Activated T-cell treated with anti-CD3 and anti-CD28 coated beads for 4 hours (primary cell): ENCODE results near the gene KIAA0513.

Experiments used
- DNase-seq: peaks from one replicate; pipeline ENCODE4 v3.0.0-alpha.2; 2020

KIAA0513 gene

GRCh38 chr16:85005285-85006069 is 22.1 kb upstream of the KIAA0513 start:
- DNase-seq: no peak

GRCh38 chr16:85006639-85007038 is 21.0 kb upstream of the KIAA0513 start:
- no peak for DNase-seq

GRCh38 chr16:85007496-85008214 is 19.9 kb upstream of the KIAA0513 start:
- no peak for DNase-seq

GRCh38 chr16:85008271-85008670 is 19.3 kb upstream of the KIAA0513 start:
- DNase-seq: no peak

- DNase-seq: no peak
These were observed 17.1 kb upstream of the KIAA0513 start for GRCh38 chr16:85010446-85010930.

- DNase-seq: peak; percentile 75
These were observed 16.4 kb upstream of the KIAA0513 start, which contains the start of gene ZDHHC7 for GRCh38 chr16:85010931-85011845. Gene ZDHHC7 (minus strand): TSS chr16:85011535. CDS start chr16:84990618, 20,917 bp downstream.

GRCh38 chr16:85011846-85012284 is 15.7 kb upstream of the KIAA0513 start:
- no peak for DNase-seq

GRCh38 chr16:85014311-85014710 is 13.3 kb upstream of the KIAA0513 start:
- no peak for DNase-seq

- DNase-seq: no peak
These were observed 12.0 kb upstream of the KIAA0513 start for GRCh38 chr16:85015481-85016187.

- DNase-seq: no peak
These were observed 10.4 kb upstream of the KIAA0513 start for GRCh38 chr16:85017151-85017550.

GRCh38 chr16:85017633-85018032 is 10.0 kb upstream of the KIAA0513 start:
- DNase-seq: no peak

GRCh38 chr16:85018529-85019236 is 8.9 kb upstream of the KIAA0513 start:
- DNase-seq: no peak

GRCh38 chr16:85019659-85020245 is 7.8 kb upstream of the KIAA0513 start:
- no peak for DNase-seq

- DNase-seq: no peak
These were observed 1.6 kb upstream of the KIAA0513 start for GRCh38 chr16:85025781-85026653.

GRCh38 chr16:85026703-85027102 is 892 bp upstream of the KIAA0513 start:
- DNase-seq: no peak

GRCh38 chr16:85027958-85028684 is 526 bp downstream of the KIAA0513 start:
- DNase-seq: no peak

- peak; percentile 55 for DNase-seq
These were observed 1.3 kb downstream of the KIAA0513 start for GRCh38 chr16:85028685-85029407.

GRCh38 chr16:85029408-85029784 is 1.8 kb downstream of the KIAA0513 start:
- DNase-seq: peak; percentile 42

GRCh38 chr16:85029981-85030401 is 2.4 kb downstream of the KIAA0513 start:
- no peak for DNase-seq
